PC-9 (cell line): ENCODE data around the gene MED27.

Source experiments
- CTCF ChIP-seq: fragments of 200-600 bp; sonication (generic); conservative IDR thresholded peaks from 2 replicates; pipeline ENCODE4 v1.6.1; 2017; ENCODE audit warnings: mixed run types, antibody characterized with exemption, mild to moderate bottlenecking, moderate library complexity
- EZH2 ChIP-seq: fragments of 200-600 bp; sonication (generic); IDR thresholded peaks from 2 replicates; pipeline ENCODE4 v1.8.0; 2017; ENCODE audit warnings: antibody characterized with exemption, low read depth

GRCh38 chr9:132026932-132027585 is 52.6 kb downstream of the MED27 start:
- TF ChIP-seq CTCF (no peak), EZH2 (no peak)
